ENCODE measurements around the gene NOL11. TPM values are rescaled to one million over a fixed set of nuclear protein-coding genes. Genes with fewer than 3 reads are reported as not detected.

The NOL11 gene
- total and polyA plus RNA-seq, 2 of the 8 experiments (the other 6 are each of a cell fraction or from before 2014, with no cell fraction given) = 58.0 to 97.2 TPM

- H3K36me3 ChIP-seq (ENCODE audit: control insufficient read depth in 2 of 4, insufficient read depth in 4 of 4, low read length in 3 of 4) = peaks cover 19 to 83% (median 47%) of the 10 kb centered on the region in 4 experiments
- H3K79me2 ChIP-seq (ENCODE audit: control insufficient read depth in 1 of 2, insufficient read depth in 2 of 2, low read length in 2 of 2) = peaks cover 0 to 9% of the 10 kb centered on the region in 2 experiments; a peak in 2 of 4 replicates
- H2AK5ac ChIP-seq (ENCODE audit: low read depth, low read length) = no peak overlapping the region
- TF ChIP-seq SAP30 (IDR thresholded peaks at IDR 0.05; ENCODE audit: insufficient read depth, insufficient replicate concordance, low read length) (no peak), PHF8 (conservative IDR thresholded peaks at IDR 0.05; ENCODE audit: low read depth, low read length) (no peak), CHD1 (IDR thresholded peaks at IDR 0.05; ENCODE audit: low read depth, low read length) (no peak)
Observed at GRCh38 chr17:67729903-67730302, 12.2 kb downstream of the NOL11 start.

More at GRCh38 chr17:67729903-67730302, 12.2 kb downstream of the NOL11 start:
- H4K91ac ChIP-seq (replicated peaks; ENCODE audit: insufficient read length, low read length) = no peak overlapping the region
- no peak overlapping the region for H3K9ac ChIP-seq (replicated peaks in 1 of 4; ENCODE audit: extremely low read depth in 1 of 4, low read depth in 3 of 4, low read length in 3 of 4)
- H3K79me1 ChIP-seq (ENCODE audit: low read depth, low read length) = no peaks in the 10 kb centered on the region; the same call in 1 of the 2 replicates
- H3K4ac ChIP-seq (replicated peaks; ENCODE audit: insufficient read length, low read depth, low read length) = no peak overlapping the region
- no peak overlapping the region for H3K4me2 ChIP-seq (ENCODE audit: insufficient read depth in 1 of 2, low read depth in 2 of 2, low read length in 2 of 2)
- H3K18ac ChIP-seq (ENCODE audit: extremely low read depth, low read length) = no peak overlapping the region
- H2AFZ ChIP-seq (ENCODE audit: low read length) = no peak overlapping the region
- no peak overlapping the region for H2BK15ac ChIP-seq (ENCODE audit: low read length)
- no peaks in the 10 kb centered on the region for H3K23me2 ChIP-seq (ENCODE audit: low read depth, low read length)
- no peak for DNase-seq (ENCODE audit: low read depth in 1 of 2, low spot score in 2 of 2)
- no peak overlapping the region for H3K27ac ChIP-seq (ENCODE audit: low read depth, low read length)
- ChIA-PET POLR2A (ENCODE audit: partially characterized antibody) (interaction anchor here (1.0 to 1.6 kb wide), 3 partner anchors 12 to 29 kb away, joined by 3 to 5 read pairs (median 5); no protein-coding TSS in a partner anchor), CTCF (ENCODE audit: partially characterized antibody) (interaction anchor here (0.6 to 1.0 kb wide), 2 partner anchors 9 to 115 kb away, joined by 3 read pairs; no protein-coding TSS in a partner anchor)
- H3K9me3 ChIP-seq (ENCODE audit: insufficient read depth in 2 of 2, low read depth in 1 of 2, low read length in 1 of 2) = peaks cover 0 to 3% of the 10 kb centered on the region in 2 experiments; a peak in 1 of 4 replicates
- 96% methylated on average over 6 of the region's 6 CpGs; no CpG with 5 or more reads in 1 of the 2 experiments for WGBS, 2 experiments (ENCODE audit: extremely low coverage in 1 of 2, insufficient coverage in 1 of 2, insufficient read length in 1 of 2, insufficient replicate concordance in 2 of 2, low coverage in 1 of 2, low lambda C conversion rate in 2 of 2, missing lambda C conversion rate in 1 of 2)
- no peak overlapping the region for H2BK120ac ChIP-seq (replicated peaks; ENCODE audit: low read depth, low read length)
- H3K4me1 ChIP-seq (replicated peaks in 1 of 4; ENCODE audit: control insufficient read depth in 3 of 4, insufficient read depth in 4 of 4, low read length in 3 of 4) = peaks cover 2 to 10% (median 3%) of the 10 kb centered on the region in 4 experiments; a peak in 4 of 7 replicates
- H4K8ac ChIP-seq (ENCODE audit: extremely low read depth, insufficient read depth, low read length) = no peak overlapping the region
- H3K23ac ChIP-seq (ENCODE audit: insufficient read length) = no peak overlapping the region
- H3K27me3 ChIP-seq (replicated peaks in 1 of 4; ENCODE audit: control insufficient read depth in 3 of 4, extremely low read depth in 1 of 4, insufficient read depth in 3 of 4, low read length in 3 of 4) = no peaks in the 10 kb centered on the region
- H3K4me3 ChIP-seq (ENCODE audit: extremely low read depth in 1 of 4, insufficient read depth in 2 of 4, low read depth in 3 of 4, low read length in 4 of 4) = no peak overlapping the region
- no peak overlapping the region for H2BK5ac ChIP-seq (ENCODE audit: low read depth, low read length)
- H4K20me1 ChIP-seq (replicated peaks in 1 of 2; ENCODE audit: control insufficient read depth in 1 of 2, insufficient read depth in 2 of 2, low read length in 2 of 2) = no peaks in the 10 kb centered on the region
- no peak overlapping the region for H3K14ac ChIP-seq (ENCODE audit: insufficient read length)
- no peak overlapping the region for H3K56ac ChIP-seq (replicated peaks; ENCODE audit: insufficient read length, low read depth, low read length)
- no peak overlapping the region for H4K5ac ChIP-seq (ENCODE audit: insufficient read length, low read depth, low read length)
- FAIRE-seq = no peak
- H2BK12ac ChIP-seq (ENCODE audit: low read depth, low read length) = no peak overlapping the region
- H2BK20ac ChIP-seq (ENCODE audit: low read length) = no peak overlapping the region
